HG02981 (cell line): ENCODE data around the gene NAA16.
A peak's percentile ranks its signal among the peaks of the same experiment; 100 is the strongest.
"Not testable (repeated sequence)": the region's sequence is repeated elsewhere in the genome, so short reads cannot be mapped to it uniquely, and the experiment has no call there.

ENCODE experiments used
- ATAC-seq: cut with Tn5 transposase; IDR thresholded peaks from one replicate; pipeline ENCODE4 v1.9.1; 2021; ENCODE audit warnings: mild to moderate bottlenecking, moderate library complexity; ENCODE audit not compliant: unreplicated experiment

NAA16 gene

GRCh38 chr13:41310963-41311405 lies at the start of gene NAA16:
Gene NAA16, plus strand, starts transcription at chr13:41311267. Its CDS starts 262 bp downstream, at chr13:41311529.
- peak; percentile 58 for ATAC-seq

- peak; percentile 89 for ATAC-seq
Measured at GRCh38 chr13:41263261-41263971, 47.7 kb upstream of the NAA16 start, which contains the start of gene MTRF1. Gene MTRF1, minus strand, starts transcription at chr13:41263576. Its CDS starts 2,669 bp downstream, at chr13:41260907.

GRCh38 chr13:41267106-41267505 lies 44.0 kb upstream of the NAA16 start:
- ATAC-seq, result no peak

- no peak for ATAC-seq
Measured at GRCh38 chr13:41268764-41269163, 42.3 kb upstream of the NAA16 start.

- no peak for ATAC-seq
Measured at GRCh38 chr13:41271456-41272285, 39.4 kb upstream of the NAA16 start.

- no peak for ATAC-seq
Measured at GRCh38 chr13:41273831-41274441, 37.1 kb upstream of the NAA16 start.

- ATAC-seq, result no peak
Measured at GRCh38 chr13:41274881-41275280, 36.2 kb upstream of the NAA16 start.

GRCh38 chr13:41276824-41277223 lies 34.2 kb upstream of the NAA16 start:
- ATAC-seq, result no peak

- not testable (repeated sequence) for ATAC-seq
Measured at GRCh38 chr13:41279156-41279555, 31.9 kb upstream of the NAA16 start.

- ATAC-seq, result no peak
Measured at GRCh38 chr13:41282129-41282571, 28.9 kb upstream of the NAA16 start.

GRCh38 chr13:41284512-41285288 lies 26.4 kb upstream of the NAA16 start:
- no peak for ATAC-seq

GRCh38 chr13:41286370-41286769 lies 24.7 kb upstream of the NAA16 start:
- no peak for ATAC-seq

GRCh38 chr13:41289463-41289881 lies 21.6 kb upstream of the NAA16 start:
- ATAC-seq, result no peak

GRCh38 chr13:41291246-41291645 lies 19.8 kb upstream of the NAA16 start:
- no peak for ATAC-seq

GRCh38 chr13:41293272-41293671 lies 17.8 kb upstream of the NAA16 start:
- no peak for ATAC-seq

GRCh38 chr13:41294914-41295313 lies 16.2 kb upstream of the NAA16 start:
- ATAC-seq, result no peak

GRCh38 chr13:41295973-41296372 lies 15.1 kb upstream of the NAA16 start:
- ATAC-seq, result no peak

- ATAC-seq, result no peak
Measured at GRCh38 chr13:41296879-41297646, 14.0 kb upstream of the NAA16 start.

- ATAC-seq, result peak; percentile 57
Measured at GRCh38 chr13:41299316-41300094, 11.6 kb upstream of the NAA16 start.
